DOHH2 (cell line): ENCODE results near the gene MRPS26.
"Not testable (repeated sequence)": the region's sequence is repeated elsewhere in the genome, so short reads cannot be mapped to it uniquely, and the experiment has no call there.

Source experiments
- CTCF ChIP-seq: fragments of 200-600 bp; sonication (generic); IDR thresholded peaks from one replicate; pipeline ENCODE4 v1.5.1; 2014; ENCODE audit warnings: antibody characterized with exemption, mild to moderate bottlenecking, low read depth, low read length; ENCODE audit not compliant: poor library complexity, severe bottlenecking
- EZH2phosphoT487 ChIP-seq: fragments of 200-600 bp; sonication (generic); IDR thresholded peaks from 2 replicates; pipeline ENCODE4 v1.6.1; 2017; ENCODE audit warnings: borderline replicate concordance, mild to moderate bottlenecking, antibody characterized with exemption, low read length, moderate library complexity, mixed read lengths

- not testable (repeated sequence) for TF ChIP-seq CTCF, EZH2phosphoT487
Observed at GRCh38 chr20:3064119-3064518, 18.3 kb downstream of the MRPS26 start.
